Subcutaneous adipose tissue (tissue), 4 donors: ENCODE measurements around the gene PTOV1. TPM values are rescaled to one million over a fixed set of nuclear protein-coding genes. Genes with fewer than 3 reads are reported as not detected.

Experiments used
- CTCF ChIP-seq: fragments of 450-650 bp; IDR thresholded peaks from one replicate; pipeline ENCODE4 v1.5.1; 2016; ENCODE audit warnings: low read depth, mild to moderate bottlenecking, control low read depth, antibody characterized with exemption, moderate library complexity
- total RNA-seq, 4 donors: library from RNA; depleted of rRNA; stranded (reverse); fragments of >200 nt; gene quantifications; one replicate each; pipeline ENCODE4 v1.1.0, GENCODE V29; 2016

Gene PTOV1
- total RNA-seq, 4 donors from 2014 or later, result 39.3 to 65.9 (median 44.2) TPM

- TF ChIP-seq CTCF, result no peak
These were observed 31.7 kb downstream of the PTOV1 start for GRCh38 chr19:49882643-49883042.

- TF ChIP-seq CTCF, result no peak
These were observed 32.1 kb downstream of the PTOV1 start for GRCh38 chr19:49883094-49883493.

GRCh38 chr19:49884109-49884508, 33.1 kb downstream of the PTOV1 start:
- no peak for TF ChIP-seq CTCF

GRCh38 chr19:49884760-49885159, 33.8 kb downstream of the PTOV1 start:
- TF ChIP-seq CTCF, result no peak

GRCh38 chr19:49887037-49887664, 36.2 kb downstream of the PTOV1 start:
- TF ChIP-seq CTCF, result no peak

- no peak for TF ChIP-seq CTCF
These were observed 36.9 kb downstream of the PTOV1 start for GRCh38 chr19:49887665-49888509.

GRCh38 chr19:49888510-49888824, 37.5 kb downstream of the PTOV1 start:
- no peak for TF ChIP-seq CTCF
